Activated naive CD4-positive, alpha-beta T cell treated with anti-CD3 and anti-CD28 coated beads, Interleukin-2, amount 50 U/mL, for 24 hours (primary cell): ENCODE data around the gene MMD.
"Not testable (repeated sequence)": the region's sequence is repeated elsewhere in the genome, so short reads cannot be mapped to it uniquely, and the experiment has no call there.

Experiments used
- H3K27ac Mint-ChIP-seq: one replicate; pipeline ENCODE4 v1.8.0; 2021; ENCODE audit warnings: mild to moderate bottlenecking, mixed read lengths
- H3K27me3 Mint-ChIP-seq: one replicate; pipeline ENCODE4 v1.8.0; 2021; ENCODE audit warnings: mixed read lengths
- H3K36me3 Mint-ChIP-seq: one replicate; pipeline ENCODE4 v1.8.0; 2021; ENCODE audit warnings: mixed read lengths
- H3K4me1 Mint-ChIP-seq: one replicate; pipeline ENCODE4 v1.8.0; 2021; ENCODE audit warnings: mixed read lengths
- H3K4me3 Mint-ChIP-seq: one replicate; pipeline ENCODE4 v1.8.0; 2021; ENCODE audit warnings: mild to moderate bottlenecking, mixed read lengths
- H3K9me3 Mint-ChIP-seq: one replicate; pipeline ENCODE4 v1.8.0; 2021; ENCODE audit warnings: mixed read lengths

MMD gene

DNA sequence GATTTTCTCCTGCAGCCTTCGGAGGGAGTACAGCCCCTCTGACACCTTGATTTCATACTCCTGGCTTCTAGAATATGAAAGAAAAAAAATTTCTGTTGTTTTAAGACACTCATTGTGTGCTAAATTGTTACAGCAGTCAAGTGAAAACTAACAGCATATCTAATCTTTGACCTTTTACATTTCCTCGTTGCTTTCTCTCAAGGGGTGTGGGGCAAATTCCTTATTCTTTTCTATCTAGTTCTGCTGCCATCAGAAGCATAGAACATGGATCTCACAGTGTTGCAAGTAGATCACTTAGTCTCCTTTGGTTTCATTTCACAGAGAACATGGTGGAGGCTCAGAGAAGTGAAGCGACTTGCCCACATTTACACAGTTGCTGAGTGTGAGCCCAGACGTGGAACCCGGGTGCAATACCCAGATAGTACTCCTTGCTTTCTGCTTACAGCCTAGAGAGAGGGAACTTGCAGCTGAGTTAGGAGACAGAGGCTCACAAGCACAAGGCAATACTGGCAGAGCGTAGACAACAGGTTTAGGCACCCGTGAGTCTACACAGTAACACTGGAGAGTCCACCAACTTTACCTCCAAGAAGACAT lies 28.7 kb upstream of the MMD start:
- Mint-ChIP-seq H3K4me3 (no peak overlapping the region), H3K9me3 (peaks cover 5% of the 10 kb centered on the region), H3K27me3 (peaks cover 1% of the 10 kb centered on the region), H3K27ac (no peak overlapping the region), H3K36me3 (no peaks in the 10 kb centered on the region), H3K4me1 (peaks cover 5% of the 10 kb centered on the region)

DNA sequence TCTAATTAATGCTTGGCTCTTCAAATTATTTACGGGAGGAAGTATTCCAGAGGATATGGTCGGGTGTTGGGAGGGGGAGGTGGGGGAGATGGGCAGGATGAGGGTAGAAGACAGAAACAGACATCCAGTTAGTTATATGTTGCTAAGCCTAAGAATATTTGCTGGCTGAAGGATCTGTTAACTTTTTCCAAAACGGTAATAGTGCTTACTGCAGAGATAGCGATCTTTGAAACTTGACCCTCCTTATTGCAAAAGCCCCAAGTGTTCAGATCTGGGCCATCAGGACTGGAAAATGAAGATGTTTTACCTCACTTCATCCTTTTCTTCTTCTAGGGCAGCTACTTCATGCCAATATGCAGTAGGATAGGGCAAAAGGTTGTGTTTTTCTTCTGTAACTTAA lies 27.0 kb upstream of the MMD start:
- H3K27ac Mint-ChIP-seq: no peak overlapping the region
- H3K4me1 Mint-ChIP-seq: peaks cover 5% of the 10 kb centered on the region
- H3K36me3 Mint-ChIP-seq: no peaks in the 10 kb centered on the region
- peaks cover 1% of the 10 kb centered on the region for H3K27me3 Mint-ChIP-seq
- peaks cover 5% of the 10 kb centered on the region for H3K9me3 Mint-ChIP-seq
- H3K4me3 Mint-ChIP-seq: no peak overlapping the region

DNA sequence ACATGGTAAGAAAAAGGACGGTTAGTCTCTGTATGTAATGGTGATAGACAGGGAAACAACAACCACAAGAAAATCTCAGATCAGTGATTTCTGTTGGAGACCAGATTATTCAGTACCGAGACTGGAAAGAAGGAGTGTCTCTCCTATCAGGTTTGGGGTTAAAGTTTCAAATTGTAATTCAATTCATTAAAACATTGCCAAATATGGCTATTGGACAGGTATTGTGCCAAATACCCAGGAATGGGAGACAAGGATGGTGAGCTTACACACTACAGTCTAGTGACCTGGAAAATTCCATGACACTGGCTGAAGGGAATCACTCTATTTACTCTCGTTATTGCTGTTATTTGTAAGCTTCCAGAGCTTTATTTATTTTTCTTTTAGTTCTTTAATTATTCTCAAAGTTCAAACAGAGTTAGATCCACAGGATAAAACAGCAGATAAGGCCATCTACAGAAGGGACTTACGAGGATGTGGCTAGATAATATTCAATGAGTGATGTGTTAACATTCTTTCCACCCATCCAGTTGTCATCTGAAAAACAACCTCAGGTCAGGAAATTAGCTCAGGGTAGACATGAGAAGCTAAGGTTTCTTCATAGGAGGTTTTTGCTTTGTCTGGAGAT lies 25.1 kb upstream of the MMD start:
- no peaks in the 10 kb centered on the region for H3K36me3 Mint-ChIP-seq

DNA sequence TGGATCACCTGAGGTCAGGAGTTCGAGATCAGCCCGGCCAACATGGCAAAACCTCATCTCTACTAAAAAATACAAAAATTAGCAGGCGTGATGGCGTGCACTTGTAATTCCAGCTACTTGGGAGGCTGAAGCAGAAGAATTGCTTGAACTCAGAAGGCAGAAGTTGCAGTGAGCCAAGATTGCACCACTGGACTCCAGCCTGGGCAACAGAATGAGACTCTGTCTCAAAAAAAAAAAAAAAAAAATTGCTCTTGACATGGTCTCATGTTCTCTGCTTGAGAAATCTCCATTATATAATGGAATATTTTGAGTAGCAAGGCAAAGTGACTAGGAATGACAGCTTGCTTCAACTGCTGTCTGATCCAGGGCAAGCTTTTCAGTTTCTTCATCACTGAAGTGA lies 24.4 kb upstream of the MMD start:
- not testable (repeated sequence) for H3K27ac Mint-ChIP-seq, H3K4me3 Mint-ChIP-seq, H3K4me1 Mint-ChIP-seq, H3K36me3 Mint-ChIP-seq, H3K27me3 Mint-ChIP-seq, H3K9me3 Mint-ChIP-seq

More for the DNA sequence above, 25.1 kb upstream of the MMD start:
- H3K27ac Mint-ChIP-seq: no peak overlapping the region
- H3K27me3 Mint-ChIP-seq: peaks cover 1% of the 10 kb centered on the region
- H3K4me1 Mint-ChIP-seq: peaks cover 5% of the 10 kb centered on the region
- H3K4me3 Mint-ChIP-seq: no peak overlapping the region
- peaks cover 5% of the 10 kb centered on the region for H3K9me3 Mint-ChIP-seq

DNA sequence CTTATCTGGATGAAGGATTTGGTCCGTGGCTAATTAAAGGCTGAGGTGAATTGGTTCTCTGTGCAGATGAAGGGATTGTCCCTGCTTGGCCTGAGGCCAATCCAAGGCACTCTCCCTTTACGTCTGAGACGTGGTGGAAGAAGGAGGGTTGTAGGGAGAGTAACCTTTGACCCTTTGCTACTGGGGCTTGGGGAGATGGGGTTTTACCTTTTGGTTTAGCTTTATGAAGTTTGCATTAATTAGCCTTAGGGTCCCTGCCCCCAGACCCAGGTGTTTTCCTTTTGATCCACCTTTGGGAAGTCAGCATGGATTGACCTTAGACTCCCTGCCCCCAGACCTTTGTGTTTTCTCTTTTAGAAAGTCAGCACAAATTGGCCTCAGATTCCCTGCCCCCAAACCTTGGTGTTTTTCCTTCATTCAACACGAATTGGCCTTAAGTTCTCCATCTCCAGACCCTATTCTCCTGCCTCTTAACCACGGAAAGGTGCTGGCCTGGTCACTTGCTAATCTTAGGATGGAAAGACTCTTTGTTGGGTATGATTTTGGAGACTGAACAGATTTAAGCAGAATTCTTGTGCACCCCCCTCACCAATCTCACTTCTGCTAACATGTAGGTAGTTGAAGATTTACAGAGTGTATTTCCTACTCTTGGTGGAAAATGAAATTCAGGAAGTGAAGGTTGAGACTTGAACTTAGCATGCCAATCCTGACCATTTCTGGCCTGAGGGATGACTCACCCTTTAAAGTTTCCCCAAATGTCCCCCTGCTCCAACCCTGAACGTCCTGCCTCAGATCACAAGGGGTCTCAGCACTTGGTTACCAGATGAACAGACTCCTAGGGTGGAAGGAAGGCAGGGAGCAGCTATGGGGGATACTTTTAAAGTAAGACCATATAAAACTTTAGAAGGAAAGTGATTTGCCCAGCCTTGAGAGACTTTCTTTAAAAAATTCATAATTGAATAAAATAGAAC lies 23.1 kb upstream of the MMD start:
- Mint-ChIP-seq H3K4me3 (no peak overlapping the region), H3K27me3 (peaks cover 1% of the 10 kb centered on the region), H3K36me3 (no peaks in the 10 kb centered on the region), H3K9me3 (peaks cover 5% of the 10 kb centered on the region), H3K4me1 (no peaks in the 10 kb centered on the region), H3K27ac (no peak overlapping the region)

DNA sequence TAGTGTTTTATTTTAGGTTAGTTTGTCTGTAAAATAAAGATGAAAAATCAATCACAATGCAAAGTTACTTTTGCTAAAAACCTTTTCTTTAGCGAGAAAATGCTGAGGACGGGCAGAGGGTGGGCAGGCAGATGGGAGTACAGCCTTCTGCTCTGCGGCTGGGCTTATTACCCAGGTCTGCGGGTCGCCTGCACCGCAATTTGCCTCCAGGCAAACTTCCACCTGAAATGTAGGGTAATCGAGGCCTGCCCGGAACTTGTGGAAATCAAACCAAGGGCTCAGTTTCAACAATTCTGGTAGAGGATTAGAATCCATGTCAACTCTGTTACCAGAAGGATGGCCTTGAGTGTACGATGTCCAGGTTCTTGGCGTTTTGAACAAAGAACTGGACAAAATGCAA lies 22.3 kb upstream of the MMD start:
- Mint-ChIP-seq H3K27ac (no peak overlapping the region), H3K9me3 (peaks cover 5% of the 10 kb centered on the region)

DNA sequence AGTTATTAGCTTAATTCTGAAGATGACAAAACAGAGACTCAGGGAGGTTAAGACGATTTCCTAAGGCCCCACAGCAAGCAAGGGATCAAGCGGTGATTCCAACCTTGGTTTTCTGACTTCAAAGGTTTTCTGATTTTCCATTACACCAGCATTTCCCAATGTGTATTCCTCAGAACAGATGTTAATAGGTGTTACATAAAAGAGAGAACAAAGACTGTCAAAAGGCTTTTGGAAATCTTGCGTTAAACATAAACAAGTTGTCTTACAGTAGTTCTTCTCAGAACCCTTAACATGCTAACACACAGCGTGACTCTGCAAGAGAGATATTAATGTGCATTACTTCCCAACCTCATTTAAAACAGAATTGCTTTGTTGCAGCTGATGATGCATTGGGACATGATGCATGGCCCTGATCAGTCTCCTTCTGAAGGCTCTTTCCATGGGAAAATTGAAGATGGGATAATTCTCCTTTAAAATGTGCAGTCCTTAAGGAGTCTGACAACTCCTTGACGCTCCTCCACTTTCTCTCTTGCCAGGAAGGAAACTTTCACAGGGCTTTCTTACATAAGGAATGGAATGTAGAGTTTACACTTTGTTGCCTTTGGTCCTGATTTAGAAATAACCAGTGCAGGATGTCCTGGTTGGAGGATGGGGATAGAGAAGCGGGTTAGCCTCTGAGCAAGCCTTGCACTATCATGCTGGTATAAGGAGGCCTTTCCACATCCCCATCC lies 21.5 kb upstream of the MMD start:
- no peaks in the 10 kb centered on the region for H3K36me3 Mint-ChIP-seq
- peaks cover 1% of the 10 kb centered on the region for H3K27me3 Mint-ChIP-seq
- no peaks in the 10 kb centered on the region for H3K4me1 Mint-ChIP-seq
- peaks cover 5% of the 10 kb centered on the region for H3K9me3 Mint-ChIP-seq
- no peak overlapping the region for H3K4me3 Mint-ChIP-seq
- H3K27ac Mint-ChIP-seq: no peak overlapping the region

More for the DNA sequence above, 22.3 kb upstream of the MMD start:
- H3K4me3 Mint-ChIP-seq: no peak overlapping the region
- H3K36me3 Mint-ChIP-seq: no peaks in the 10 kb centered on the region
- no peaks in the 10 kb centered on the region for H3K4me1 Mint-ChIP-seq
- peaks cover 1% of the 10 kb centered on the region for H3K27me3 Mint-ChIP-seq

DNA sequence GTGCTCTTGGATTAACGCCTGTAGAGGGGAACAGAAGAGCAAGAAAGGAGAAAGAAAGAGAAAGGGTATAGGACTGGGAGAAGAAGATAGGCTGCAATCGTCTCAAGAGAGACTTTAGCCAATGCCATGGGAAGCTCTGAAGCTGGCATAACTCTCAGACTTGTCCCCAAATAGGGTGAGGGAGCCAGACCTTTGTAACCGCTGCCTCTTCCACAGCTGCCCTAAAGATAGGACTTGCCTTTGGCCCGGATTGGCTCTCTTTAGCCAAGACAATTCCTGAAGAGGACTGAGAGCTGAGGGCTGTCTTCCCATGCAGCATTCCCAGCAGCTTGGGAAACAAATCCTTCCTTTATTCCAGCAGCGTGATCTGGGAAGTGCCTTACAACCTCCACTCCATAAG lies 20.8 kb upstream of the MMD start:
- Mint-ChIP-seq H3K4me3 (no peak overlapping the region), H3K36me3 (no peaks in the 10 kb centered on the region), H3K9me3 (no peaks in the 10 kb centered on the region), H3K4me1 (peaks cover 2% of the 10 kb centered on the region), H3K27me3 (peaks cover 2% of the 10 kb centered on the region), H3K27ac (no peak overlapping the region)

DNA sequence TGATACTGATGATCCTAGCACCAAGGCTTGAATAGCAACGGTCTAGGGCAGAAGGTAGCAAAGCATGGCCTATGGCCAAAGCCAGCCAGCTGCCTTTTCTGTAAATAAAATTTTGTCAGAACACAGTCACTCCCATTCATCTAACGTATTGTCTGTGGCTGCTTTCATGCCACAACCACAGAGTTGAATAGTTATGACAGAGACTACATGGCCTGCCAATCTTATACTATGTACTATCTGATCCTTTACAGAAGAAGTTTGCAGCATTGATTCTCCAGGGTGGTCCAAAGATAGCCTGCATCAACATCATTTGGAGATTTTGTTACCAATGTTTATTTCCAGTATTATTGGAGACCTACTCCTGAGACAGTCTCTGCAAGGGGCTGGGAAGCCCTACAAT lies 19.9 kb upstream of the MMD start:
- peaks cover 2% of the 10 kb centered on the region for H3K27me3 Mint-ChIP-seq
- H3K27ac Mint-ChIP-seq: no peak overlapping the region
- H3K9me3 Mint-ChIP-seq: no peaks in the 10 kb centered on the region
- no peaks in the 10 kb centered on the region for H3K36me3 Mint-ChIP-seq
- H3K4me3 Mint-ChIP-seq: no peak overlapping the region
- H3K4me1 Mint-ChIP-seq: peaks cover 4% of the 10 kb centered on the region

DNA sequence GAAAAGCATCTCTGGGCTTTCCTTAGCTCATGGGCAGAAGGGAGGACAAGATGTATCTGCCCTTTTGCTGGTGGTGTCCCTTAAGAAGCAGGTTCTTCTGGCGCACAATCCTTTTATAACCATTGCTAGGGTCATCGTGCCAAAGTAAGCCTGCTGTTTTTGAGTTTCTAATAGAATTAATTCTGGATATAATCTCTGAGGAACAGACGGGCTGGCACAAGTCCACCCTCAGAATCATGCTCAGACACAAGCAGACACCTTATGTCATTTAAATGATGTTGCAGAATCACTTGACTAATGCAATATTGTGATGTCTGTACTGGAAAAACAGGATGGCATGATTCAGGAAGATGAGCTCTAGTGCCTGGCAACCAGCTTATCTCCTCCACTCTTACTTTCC lies 18.8 kb upstream of the MMD start:
- Mint-ChIP-seq H3K27ac (no peak overlapping the region), H3K4me1 (peaks cover 4% of the 10 kb centered on the region)

DNA sequence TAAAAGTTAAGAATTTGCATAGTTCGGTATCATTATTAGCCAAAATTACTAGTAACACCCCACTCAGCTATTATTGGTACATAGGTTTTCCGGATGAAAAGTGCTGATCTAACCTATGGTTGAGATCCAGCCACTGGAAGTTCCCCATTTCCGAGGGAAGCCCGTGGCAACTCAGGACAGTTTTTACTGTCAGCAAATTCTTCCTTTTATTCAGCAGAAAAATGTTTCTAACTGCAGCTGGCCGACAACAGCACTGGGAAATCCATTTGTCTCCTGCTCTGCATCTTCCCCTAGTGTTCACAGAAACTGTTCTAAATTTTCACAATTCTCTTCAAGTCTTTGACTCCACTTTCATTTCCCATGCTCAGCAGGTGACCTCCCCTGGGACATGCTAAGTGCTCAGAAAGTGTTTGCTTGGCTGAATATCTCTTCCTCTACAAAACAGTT lies 15.5 kb upstream of the MMD start:
- Mint-ChIP-seq H3K27ac (no peak overlapping the region), H3K4me1 (peaks cover 14% of the 10 kb centered on the region), H3K27me3 (peaks cover 2% of the 10 kb centered on the region), H3K4me3 (no peak overlapping the region), H3K9me3 (no peaks in the 10 kb centered on the region), H3K36me3 (no peaks in the 10 kb centered on the region)

More for the DNA sequence above, 18.8 kb upstream of the MMD start:
- no peaks in the 10 kb centered on the region for H3K36me3 Mint-ChIP-seq
- H3K27me3 Mint-ChIP-seq: peaks cover 2% of the 10 kb centered on the region
- no peaks in the 10 kb centered on the region for H3K9me3 Mint-ChIP-seq
- H3K4me3 Mint-ChIP-seq: no peak overlapping the region

DNA sequence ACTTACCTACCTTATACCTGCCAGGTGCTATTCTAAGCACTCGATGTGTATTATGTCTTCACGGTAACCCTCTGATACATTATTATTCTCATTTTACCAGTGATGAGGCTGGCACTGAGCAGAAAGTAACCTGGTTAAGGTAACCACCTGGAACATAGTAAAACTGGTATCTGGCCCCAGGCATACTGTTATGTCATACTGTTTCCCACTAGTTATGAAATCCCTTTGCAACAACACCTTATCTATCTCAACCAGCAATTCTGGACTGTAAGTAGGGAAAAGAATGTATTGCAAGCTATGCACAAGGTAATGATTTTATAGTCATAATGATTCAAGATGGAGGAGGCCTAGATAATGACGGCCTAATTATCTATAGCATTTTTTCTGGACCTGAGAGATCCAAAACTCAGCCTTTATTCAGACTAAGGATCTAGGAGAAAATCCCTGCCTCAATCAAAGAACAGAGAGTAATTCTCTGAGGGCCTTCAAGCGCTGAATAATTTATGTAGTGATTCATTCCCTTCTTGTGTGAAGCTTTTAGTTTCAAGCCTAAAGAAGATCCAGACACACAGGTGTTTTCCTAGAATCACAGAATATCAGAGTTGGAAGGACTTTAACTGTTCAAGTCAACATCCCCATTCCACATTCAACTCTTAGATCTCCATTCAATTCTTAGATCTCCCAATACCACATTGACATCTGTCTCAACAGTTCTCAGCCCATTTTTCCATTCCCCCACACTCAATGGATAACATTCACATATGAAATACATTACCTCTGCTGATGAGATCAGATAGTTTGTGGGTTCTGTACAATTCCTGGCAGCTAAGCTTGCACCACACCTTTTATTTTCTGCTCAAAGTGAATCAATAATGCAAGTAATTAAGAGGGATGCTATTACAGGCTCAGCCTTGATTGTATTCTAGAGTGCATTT lies 14.9 kb upstream of the MMD start:
- H3K36me3 Mint-ChIP-seq: no peaks in the 10 kb centered on the region
- H3K27me3 Mint-ChIP-seq: peaks cover 2% of the 10 kb centered on the region
- H3K27ac Mint-ChIP-seq: no peak overlapping the region
- peaks cover 17% of the 10 kb centered on the region for H3K4me1 Mint-ChIP-seq
- no peaks in the 10 kb centered on the region for H3K9me3 Mint-ChIP-seq
- no peak overlapping the region for H3K4me3 Mint-ChIP-seq

DNA sequence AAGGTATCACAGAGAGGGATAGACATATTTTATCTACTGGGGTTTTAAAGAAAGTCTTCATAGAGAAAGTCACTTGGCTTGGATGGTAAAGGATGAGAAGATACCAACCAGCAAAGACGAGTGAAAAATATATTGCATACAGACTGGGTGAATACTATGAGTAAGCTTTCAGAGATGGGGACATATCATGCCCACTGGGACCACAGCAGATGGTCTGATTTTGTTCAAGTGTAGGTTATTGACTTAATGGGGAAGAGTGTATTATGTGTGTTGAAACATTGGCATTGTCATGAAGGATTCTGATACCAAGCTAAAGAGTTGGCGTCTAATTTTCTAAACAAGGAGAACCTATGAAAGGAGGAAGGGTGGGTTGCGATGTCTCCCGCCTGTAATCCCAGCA lies 13.8 kb upstream of the MMD start:
- no peaks in the 10 kb centered on the region for H3K36me3 Mint-ChIP-seq
- H3K9me3 Mint-ChIP-seq: no peaks in the 10 kb centered on the region
- H3K27ac Mint-ChIP-seq: no peak overlapping the region
- H3K4me3 Mint-ChIP-seq: no peak overlapping the region
- peaks cover 18% of the 10 kb centered on the region for H3K4me1 Mint-ChIP-seq
- peaks cover 2% of the 10 kb centered on the region for H3K27me3 Mint-ChIP-seq

DNA sequence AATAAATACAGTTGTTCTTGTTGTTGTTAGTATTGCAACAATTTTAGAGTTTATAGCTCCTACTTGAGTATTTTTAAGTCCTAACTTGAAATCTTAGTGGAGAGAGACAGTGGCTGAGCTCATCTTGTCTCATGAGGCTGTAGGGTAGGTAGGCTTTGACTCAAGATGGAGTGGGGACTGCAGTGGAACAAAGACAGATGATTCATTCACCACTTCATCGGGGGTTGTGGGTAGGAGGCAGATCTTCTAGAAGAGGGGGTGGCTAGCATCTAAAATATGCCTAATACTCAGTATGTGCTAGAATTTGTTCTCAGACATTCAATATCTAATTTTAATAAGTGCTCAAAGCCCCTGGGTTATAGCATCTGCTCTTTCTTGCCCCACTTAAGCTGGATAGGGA lies 13.1 kb upstream of the MMD start:
- Mint-ChIP-seq H3K4me3 (no peak overlapping the region), H3K36me3 (no peaks in the 10 kb centered on the region), H3K27ac (no peak overlapping the region), H3K4me1 (peaks cover 18% of the 10 kb centered on the region), H3K9me3 (no peaks in the 10 kb centered on the region), H3K27me3 (peaks cover 2% of the 10 kb centered on the region)
